MM.1S (cell line): ENCODE results near the gene REEP1.

Source experiments
- DNase-seq: peaks from one replicate; pipeline ENCODE4 v3.0.0-alpha.2; 2015
- H2AFZ ChIP-seq: fragments of 300-600 bp; sonication (generic); 2 replicates; pipeline ENCODE4 v1.6.0; 2016; ENCODE audit warnings: antibody characterized with exemption, low read length
- H3F3A ChIP-seq: fragments of 300-600 bp; sonication (generic); 2 replicates; pipeline ENCODE4 v1.6.1; 2016; ENCODE audit warnings: mild to moderate bottlenecking, antibody characterized with exemption, low read length, moderate library complexity, mixed read lengths; ENCODE audit not compliant: insufficient read depth
- H3K27ac ChIP-seq: fragments of 300-600 bp; sonication (generic); 2 replicates; pipeline ENCODE4 v1.5.1; 2016; ENCODE audit warnings: mild to moderate bottlenecking, low read length
- H3K27me3 ChIP-seq: fragments of 300-600 bp; sonication (generic); replicated peaks from 2 replicates; pipeline ENCODE4 v1.6.0; 2016; ENCODE audit warnings: low read length; ENCODE audit not compliant: insufficient read depth
- H3K36me3 ChIP-seq: fragments of 300-600 bp; sonication (generic); replicated peaks from 2 replicates; pipeline ENCODE4 v1.6.1; 2016; ENCODE audit warnings: mild to moderate bottlenecking, low read length, mixed read lengths; ENCODE audit not compliant: insufficient read depth
- H3K4me1 ChIP-seq: fragments of 300-600 bp; sonication (generic); 2 replicates; pipeline ENCODE4 v1.6.1; 2016; ENCODE audit warnings: low read length, mixed read lengths
- H3K4me2 ChIP-seq: fragments of 300-600 bp; sonication (generic); 2 replicates; pipeline ENCODE4 v1.6.0; 2016; ENCODE audit warnings: low read depth, low read length
- H3K4me3 ChIP-seq: fragments of 300-600 bp; sonication (generic); 2 replicates; pipeline ENCODE4 v1.5.1; 2016; ENCODE audit warnings: low read length, mixed read lengths
- H3K79me2 ChIP-seq: fragments of 300-600 bp; sonication (generic); 2 replicates; pipeline ENCODE4 v1.6.1; 2016; ENCODE audit warnings: mixed run types, low read length, mixed read lengths
- H3K9ac ChIP-seq: fragments of 300-600 bp; sonication (generic); 2 replicates; pipeline ENCODE4 v1.6.1; 2016; ENCODE audit warnings: low read length, mixed read lengths
- H3K9me2 ChIP-seq: fragments of 300-600 bp; sonication (generic); replicated peaks from 2 replicates; pipeline ENCODE4 v1.6.1; 2016; ENCODE audit warnings: mild to moderate bottlenecking, low read length, mixed read lengths; ENCODE audit not compliant: insufficient read depth
- H3K9me3 ChIP-seq: fragments of 300-600 bp; sonication (generic); replicated peaks from 2 replicates; pipeline ENCODE4 v1.6.1; 2016; ENCODE audit warnings: mild to moderate bottlenecking, low read length, mixed read lengths; ENCODE audit not compliant: insufficient read depth
- H4K20me1 ChIP-seq: fragments of 300-600 bp; sonication (generic); 2 replicates; pipeline ENCODE4 v1.6.1; 2016; ENCODE audit warnings: mild to moderate bottlenecking, low read length, moderate library complexity, mixed read lengths; ENCODE audit not compliant: insufficient read depth
- CTCF ChIP-seq: fragments of 300-600 bp; sonication (generic); IDR thresholded peaks from 2 replicates; pipeline ENCODE4 v1.5.1; 2016; ENCODE audit warnings: antibody characterized with exemption, low read length, mixed read lengths
- EZH2 ChIP-seq: fragments of 300-600 bp; sonication (generic); optimal IDR thresholded peaks from 2 replicates; pipeline ENCODE3; 2017; ENCODE audit warnings: low read depth, mild to moderate bottlenecking, antibody characterized with exemption, low read length, mixed read lengths
- EZH2phosphoT487 ChIP-seq: fragments of 300-600 bp; sonication (generic); IDR thresholded peaks from 2 replicates; pipeline ENCODE4 v1.6.1; 2018; ENCODE audit warnings: antibody characterized with exemption, low read length

The REEP1 gene

GRCh38 chr2:86311879-86312278 is 25.5 kb downstream of the REEP1 start:
- Histone ChIP-seq H3K4me2 (no peak overlapping the region), H3K9me3 (no peaks in the 10 kb centered on the region), H3K9me2 (no peaks in the 10 kb centered on the region), H3K9ac (no peak overlapping the region), H3F3A (no peaks in the 10 kb centered on the region), H3K27ac (no peak overlapping the region), H3K36me3 (no peaks in the 10 kb centered on the region), H4K20me1 (no peaks in the 10 kb centered on the region), H3K4me3 (no peak overlapping the region), H3K4me1 (no peaks in the 10 kb centered on the region), H3K79me2 (peaks cover 3% of the 10 kb centered on the region; the same call in 1 of the 2 replicates), H3K27me3 (no peaks in the 10 kb centered on the region), H2AFZ (no peak overlapping the region)
- DNase-seq: no peak
- TF ChIP-seq EZH2: no peak
- no peak for TF ChIP-seq CTCF
- TF ChIP-seq EZH2phosphoT487: no peak

- no peak overlapping the region for H3K9ac ChIP-seq
- no peaks in the 10 kb centered on the region for H4K20me1 ChIP-seq
- H3K79me2 ChIP-seq: peaks cover 3% of the 10 kb centered on the region; the same call in 1 of the 2 replicates
- no peaks in the 10 kb centered on the region for H3K9me3 ChIP-seq
- no peak overlapping the region for H3K4me2 ChIP-seq
- no peak overlapping the region for H3K4me3 ChIP-seq
- no peaks in the 10 kb centered on the region for H3F3A ChIP-seq
- no peak overlapping the region for H2AFZ ChIP-seq
- no peak overlapping the region for H3K27ac ChIP-seq
- H3K36me3 ChIP-seq: no peaks in the 10 kb centered on the region
- no peak for TF ChIP-seq CTCF
- no peak for TF ChIP-seq EZH2
- no peak for TF ChIP-seq EZH2phosphoT487
- H3K4me1 ChIP-seq: no peaks in the 10 kb centered on the region
- no peaks in the 10 kb centered on the region for H3K27me3 ChIP-seq
- H3K9me2 ChIP-seq: no peaks in the 10 kb centered on the region
- DNase-seq: no peak
These were observed 27.5 kb downstream of the REEP1 start for GRCh38 chr2:86309966-86310365.

- Histone ChIP-seq H2AFZ (no peak overlapping the region), H3K4me2 (no peak overlapping the region), H3K27ac (no peak overlapping the region), H3K9ac (no peak overlapping the region), H4K20me1 (no peaks in the 10 kb centered on the region), H3K27me3 (no peaks in the 10 kb centered on the region), H3F3A (no peaks in the 10 kb centered on the region), H3K4me3 (no peak overlapping the region), H3K4me1 (no peaks in the 10 kb centered on the region), H3K9me2 (no peaks in the 10 kb centered on the region), H3K36me3 (no peaks in the 10 kb centered on the region), H3K9me3 (no peaks in the 10 kb centered on the region), H3K79me2 (peaks cover 3% of the 10 kb centered on the region; the same call in 1 of the 2 replicates)
- no peak for DNase-seq
- TF ChIP-seq EZH2phosphoT487: no peak
- no peak for TF ChIP-seq CTCF
These were observed 28.3 kb downstream of the REEP1 start for GRCh38 chr2:86308984-86309695.
